GM18858 (cell line): ENCODE measurements around the gene FLT3.
"Not testable (repeated sequence)": the region's sequence is repeated elsewhere in the genome, so short reads cannot be mapped to it uniquely, and the experiment has no call there.

Experiments used
- ATAC-seq: cut with Tn5 transposase; IDR thresholded peaks from one replicate; pipeline ENCODE4 v1.9.1; 2021; ENCODE audit not compliant: unreplicated experiment

Gene FLT3

GRCh38 chr13:28100150-28101121 lies at the start of gene FLT3:
Gene FLT3, minus strand, starts transcription at chr13:28100576. Its CDS starts 66 bp downstream, at chr13:28100510.
- ATAC-seq: no peak

- ATAC-seq: no peak
Measured at GRCh38 chr13:28147495-28147894, 47.1 kb upstream of the FLT3 start.

GRCh38 chr13:28145049-28145448 lies 44.7 kb upstream of the FLT3 start:
- no peak for ATAC-seq

- ATAC-seq: not testable (repeated sequence)
Measured at GRCh38 chr13:28141542-28141941, 41.2 kb upstream of the FLT3 start.

GRCh38 chr13:28140433-28141125 lies 40.2 kb upstream of the FLT3 start:
- ATAC-seq: no peak

GRCh38 chr13:28138756-28139470 lies 38.5 kb upstream of the FLT3 start:
- peak; percentile 26 for ATAC-seq

GRCh38 chr13:28138012-28138755 lies 37.8 kb upstream of the FLT3 start, which contains the start of gene PAN3:
Gene PAN3, plus strand, starts transcription at chr13:28138545. Its CDS starts 113 bp downstream, at chr13:28138658.
- peak; percentile 34 for ATAC-seq

GRCh38 chr13:28137596-28137995 lies 37.2 kb upstream of the FLT3 start:
- no peak for ATAC-seq

GRCh38 chr13:28136916-28137315 lies 36.5 kb upstream of the FLT3 start:
- ATAC-seq: no peak

GRCh38 chr13:28131646-28132045 lies 31.3 kb upstream of the FLT3 start:
- no peak for ATAC-seq

- no peak for ATAC-seq
Measured at GRCh38 chr13:28129911-28130693, 29.7 kb upstream of the FLT3 start.

GRCh38 chr13:28128926-28129325 lies 28.6 kb upstream of the FLT3 start:
- ATAC-seq: no peak

GRCh38 chr13:28128030-28128429 lies 27.7 kb upstream of the FLT3 start:
- no peak for ATAC-seq

GRCh38 chr13:28121224-28121623 lies 20.8 kb upstream of the FLT3 start:
- no peak for ATAC-seq

GRCh38 chr13:28120317-28120716 lies 19.9 kb upstream of the FLT3 start:
- no peak for ATAC-seq

- no peak for ATAC-seq
Measured at GRCh38 chr13:28117689-28118377, 17.5 kb upstream of the FLT3 start.

GRCh38 chr13:28116736-28117135 lies 16.4 kb upstream of the FLT3 start:
- no peak for ATAC-seq

- no peak for ATAC-seq
Measured at GRCh38 chr13:28110414-28110813, 10.0 kb upstream of the FLT3 start.

- ATAC-seq: no peak
Measured at GRCh38 chr13:28106976-28107375, 6.6 kb upstream of the FLT3 start.
